Activated naive CD8-positive, alpha-beta T cell (primary cell): ENCODE data around the gene AMIGO1.
A peak's percentile ranks its signal among the peaks of the same experiment; 100 is the strongest.

Experiments used
- H3K27ac Mint-ChIP-seq: one replicate; pipeline ENCODE4 v1.8.0; 2021; ENCODE audit warnings: mixed read lengths
- H3K27me3 Mint-ChIP-seq: one replicate; pipeline ENCODE4 v1.8.0; 2021; ENCODE audit warnings: mixed read lengths
- H3K36me3 Mint-ChIP-seq: one replicate; pipeline ENCODE4 v1.8.0; 2021; ENCODE audit warnings: mixed read lengths
- H3K4me1 Mint-ChIP-seq: one replicate; pipeline ENCODE4 v1.8.0; 2021; ENCODE audit warnings: low read depth, mixed read lengths
- H3K4me3 Mint-ChIP-seq: one replicate; pipeline ENCODE4 v1.8.0; 2021; ENCODE audit warnings: mild to moderate bottlenecking, mixed read lengths
- H3K9me3 Mint-ChIP-seq: one replicate; pipeline ENCODE4 v1.8.0; 2021; ENCODE audit warnings: low read depth, mixed read lengths

AMIGO1 gene

DNA sequence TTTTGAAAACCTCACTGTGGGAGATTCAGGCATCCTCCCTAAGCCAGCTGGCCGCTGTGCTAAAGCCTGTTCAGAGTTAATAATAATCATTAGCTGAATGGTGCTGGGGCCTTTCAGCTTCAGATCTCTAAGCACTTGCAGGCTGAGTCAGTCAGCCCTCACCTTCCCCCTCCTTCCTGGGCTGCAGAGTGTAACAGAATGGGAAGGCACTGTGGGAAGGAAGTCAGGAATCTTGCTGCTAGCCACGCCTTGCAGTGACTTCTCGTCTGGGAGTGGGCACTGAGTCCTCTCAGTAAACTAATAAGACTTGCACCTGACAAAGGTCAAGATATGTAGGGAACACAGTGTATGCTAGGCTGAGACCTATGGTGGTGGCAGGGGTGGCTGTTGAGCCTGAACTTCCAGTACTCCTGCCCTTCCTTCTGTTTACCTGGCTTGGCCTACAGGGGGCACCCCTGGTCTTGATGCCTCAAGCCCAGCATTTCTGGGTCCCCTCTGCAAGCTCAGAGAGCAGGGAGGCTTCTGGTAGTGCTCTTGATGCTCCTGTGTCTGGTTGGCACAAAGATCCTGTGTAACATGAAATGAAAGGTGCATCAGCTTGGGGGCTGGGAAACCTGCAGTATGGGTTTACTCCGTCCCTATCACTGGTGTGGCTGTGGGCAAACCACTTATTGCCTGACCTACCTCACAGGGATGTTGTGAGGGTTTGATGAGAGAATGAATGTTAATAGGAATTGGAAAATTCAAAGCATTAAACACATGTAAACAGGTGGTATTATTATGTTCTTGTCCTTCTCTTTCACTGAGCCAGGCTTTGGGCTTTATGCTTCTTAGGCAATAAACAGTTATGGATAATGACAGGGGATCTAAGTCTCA, 9.6 kb downstream of the AMIGO1 start:
- Mint-ChIP-seq H3K4me1 (peaks cover 96% of the 10 kb centered on the region), H3K27me3 (no peaks in the 10 kb centered on the region), H3K9me3 (no peaks in the 10 kb centered on the region), H3K4me3 (peak overlapping the region; percentile 54), H3K36me3 (no peaks in the 10 kb centered on the region), H3K27ac (peak overlapping the region; percentile 86)

DNA sequence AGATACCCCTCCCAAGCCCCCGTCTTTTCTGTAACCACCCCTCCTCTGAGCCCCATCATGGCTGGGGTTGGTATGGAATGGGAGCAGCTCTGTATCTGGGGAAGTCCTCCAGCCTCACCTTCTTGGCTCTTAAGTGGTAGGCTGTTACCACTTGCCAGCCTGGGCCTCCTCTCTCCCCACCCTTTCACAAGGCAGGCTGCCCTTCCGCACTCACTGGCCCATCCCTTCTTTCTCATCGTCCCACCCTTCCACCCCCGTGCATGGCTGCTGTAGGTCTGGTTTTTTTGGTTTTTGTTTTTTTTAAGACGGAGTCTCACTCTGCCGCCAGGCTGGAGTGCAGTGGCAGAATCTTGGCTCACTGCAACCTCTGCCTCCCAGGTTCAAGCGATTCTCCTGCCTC, 10.4 kb downstream of the AMIGO1 start:
- H3K36me3 Mint-ChIP-seq, result no peaks in the 10 kb centered on the region
- H3K4me1 Mint-ChIP-seq, result peaks cover 97% of the 10 kb centered on the region
- H3K27ac Mint-ChIP-seq, result peak overlapping the region; percentile 86
- H3K9me3 Mint-ChIP-seq, result no peaks in the 10 kb centered on the region
- peak overlapping the region; percentile 52 for H3K4me3 Mint-ChIP-seq
- no peaks in the 10 kb centered on the region for H3K27me3 Mint-ChIP-seq

DNA sequence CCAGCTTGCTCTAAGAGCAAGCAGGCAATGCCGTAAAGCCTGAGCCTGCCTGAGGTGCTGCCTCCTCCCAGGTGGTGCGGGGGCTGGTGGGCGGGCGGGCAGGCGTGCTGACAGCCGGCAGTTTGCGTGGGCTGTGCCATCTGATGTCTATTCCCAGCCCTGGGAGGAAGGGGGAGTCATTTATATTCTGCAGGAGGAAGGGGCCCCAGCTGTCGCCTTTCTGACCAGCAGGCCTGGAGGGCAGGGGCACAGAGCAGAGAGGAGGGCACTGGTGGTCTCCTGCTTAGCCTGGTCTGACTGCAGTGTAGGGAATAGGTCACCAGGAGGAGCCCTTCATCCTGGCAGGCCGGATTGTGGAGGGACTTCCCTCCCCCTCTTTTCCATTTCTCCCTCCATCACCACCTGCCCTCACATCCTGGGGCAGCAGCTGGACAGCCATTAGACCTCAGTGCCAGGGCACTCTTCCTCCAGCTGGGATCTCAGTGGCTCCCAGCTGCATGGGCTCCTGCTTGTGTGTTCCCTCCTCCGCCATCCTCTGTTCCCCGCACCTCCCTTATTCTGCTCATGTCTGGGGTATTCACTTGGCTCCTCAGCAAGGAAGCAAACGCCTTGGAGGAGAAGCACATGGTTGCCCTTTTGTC, 11.2 kb downstream of the AMIGO1 start:
- Mint-ChIP-seq H3K36me3 (no peaks in the 10 kb centered on the region), H3K4me1 (peaks cover 97% of the 10 kb centered on the region), H3K4me3 (peak overlapping the region; percentile 44), H3K27ac (peak overlapping the region; percentile 69), H3K9me3 (no peaks in the 10 kb centered on the region), H3K27me3 (no peaks in the 10 kb centered on the region)

DNA sequence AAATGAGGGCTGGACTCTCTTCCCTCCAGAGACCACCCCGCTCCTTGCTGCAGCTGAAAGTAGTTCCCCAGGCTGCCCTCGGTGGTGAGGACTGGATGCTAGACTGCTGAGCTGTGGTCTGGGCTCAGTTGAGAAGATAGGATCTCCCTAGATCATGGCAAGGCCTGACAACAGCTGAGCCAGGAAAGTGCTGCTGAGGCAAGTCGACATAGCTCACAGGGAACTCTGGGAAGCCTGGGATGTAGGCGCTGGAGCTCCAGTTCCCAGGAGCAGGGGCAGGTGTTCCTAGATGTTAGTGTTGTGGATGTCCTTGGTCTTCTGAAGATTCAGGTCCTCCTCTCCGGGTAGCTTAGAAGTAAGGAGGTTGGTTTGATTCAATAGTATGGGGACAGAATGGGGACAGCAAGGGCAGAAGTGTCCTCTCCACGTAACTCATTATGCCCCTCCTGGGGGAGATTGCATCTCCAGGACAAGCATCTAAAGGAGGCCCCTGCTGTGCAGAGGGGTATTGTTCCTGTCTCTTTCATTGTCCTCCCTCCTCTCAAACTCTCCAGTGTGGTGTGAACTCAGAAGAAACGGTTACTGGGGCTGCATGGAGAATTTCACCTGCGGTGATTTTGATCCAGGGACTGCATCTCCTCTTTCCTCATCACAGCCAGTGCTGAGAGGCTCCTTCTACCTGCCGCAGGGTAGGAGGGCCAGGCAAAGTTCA, 11.9 kb downstream of the AMIGO1 start:
- Mint-ChIP-seq H3K27me3 (no peaks in the 10 kb centered on the region), H3K36me3 (no peaks in the 10 kb centered on the region), H3K9me3 (no peaks in the 10 kb centered on the region), H3K4me3 (peak overlapping the region; percentile 44), H3K27ac (peak overlapping the region; percentile 69), H3K4me1 (peaks cover 93% of the 10 kb centered on the region)

DNA sequence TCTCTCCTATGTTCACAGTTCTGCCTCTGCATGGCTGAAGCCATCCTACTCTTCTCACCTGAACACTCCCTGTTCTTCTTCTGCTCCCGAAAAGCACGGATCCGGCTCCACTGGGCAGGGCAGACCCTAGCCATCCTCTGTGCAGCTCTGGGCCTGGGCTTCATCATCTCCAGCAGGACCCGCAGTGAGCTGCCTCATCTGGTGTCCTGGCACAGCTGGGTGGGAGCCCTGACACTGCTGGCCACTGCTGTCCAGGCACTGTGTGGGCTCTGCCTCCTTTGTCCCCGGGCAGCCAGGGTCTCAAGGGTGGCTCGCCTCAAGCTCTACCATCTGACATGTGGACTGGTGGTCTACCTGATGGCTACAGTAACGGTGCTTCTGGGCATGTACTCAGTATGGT, 13.8 kb downstream of the AMIGO1 start:
- H3K27me3 Mint-ChIP-seq, result no peaks in the 10 kb centered on the region
- no peaks in the 10 kb centered on the region for H3K36me3 Mint-ChIP-seq
- H3K9me3 Mint-ChIP-seq, result no peaks in the 10 kb centered on the region
- H3K4me3 Mint-ChIP-seq, result peak overlapping the region; percentile 95
- peaks cover 75% of the 10 kb centered on the region for H3K4me1 Mint-ChIP-seq
- no peak overlapping the region for H3K27ac Mint-ChIP-seq

DNA sequence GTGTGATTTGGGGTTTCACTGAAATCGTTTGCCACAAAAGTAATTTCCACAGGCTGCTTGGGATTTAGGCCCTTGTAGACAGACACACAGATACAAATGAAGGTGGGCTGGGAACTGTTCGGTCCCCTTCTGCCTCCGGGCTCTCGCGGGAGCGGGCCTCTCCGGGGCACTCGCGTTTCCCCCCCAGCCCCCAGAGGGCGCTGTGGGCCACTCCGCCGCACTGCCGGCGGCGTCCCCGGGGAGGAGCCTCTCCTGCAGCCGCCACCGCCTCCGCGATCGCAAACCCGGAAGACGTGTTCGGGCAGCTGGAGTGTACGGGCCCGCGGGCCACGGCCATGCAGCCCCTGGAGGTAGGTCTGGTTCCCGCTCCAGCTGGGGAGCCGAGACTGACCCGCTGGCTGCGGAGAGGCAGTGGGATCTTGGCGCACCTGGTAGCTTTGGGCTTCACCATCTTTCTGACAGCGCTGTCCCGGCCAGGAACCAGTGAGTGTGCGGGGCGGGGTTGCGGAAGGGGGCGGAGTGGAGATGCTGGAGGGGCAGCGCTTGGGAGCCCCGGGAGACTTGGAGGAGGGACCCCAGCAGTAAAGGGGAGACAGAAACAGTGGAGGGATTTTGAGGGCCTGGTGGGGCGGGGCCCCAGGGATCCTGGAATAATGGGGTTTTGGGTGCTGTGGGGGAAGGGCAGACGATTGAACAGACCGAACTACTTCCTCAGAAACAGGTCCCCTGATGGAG, 15.6 kb downstream of the AMIGO1 start, which contains the start of gene CYB561D1:
TSS of gene CYB561D1 (plus strand) at position 290 of the 735 bp plus-strand sequence. CDS start at position 336, 46 bp downstream.
- no peaks in the 10 kb centered on the region for H3K36me3 Mint-ChIP-seq
- peaks cover 59% of the 10 kb centered on the region for H3K4me1 Mint-ChIP-seq
- peak within 1 kb of the TSS; percentile 95 for H3K4me3 Mint-ChIP-seq
- no peaks in the 10 kb centered on the region for H3K27me3 Mint-ChIP-seq
- H3K9me3 Mint-ChIP-seq, result no peaks in the 10 kb centered on the region
- peak within 1 kb of the TSS; percentile 87 for H3K27ac Mint-ChIP-seq

DNA sequence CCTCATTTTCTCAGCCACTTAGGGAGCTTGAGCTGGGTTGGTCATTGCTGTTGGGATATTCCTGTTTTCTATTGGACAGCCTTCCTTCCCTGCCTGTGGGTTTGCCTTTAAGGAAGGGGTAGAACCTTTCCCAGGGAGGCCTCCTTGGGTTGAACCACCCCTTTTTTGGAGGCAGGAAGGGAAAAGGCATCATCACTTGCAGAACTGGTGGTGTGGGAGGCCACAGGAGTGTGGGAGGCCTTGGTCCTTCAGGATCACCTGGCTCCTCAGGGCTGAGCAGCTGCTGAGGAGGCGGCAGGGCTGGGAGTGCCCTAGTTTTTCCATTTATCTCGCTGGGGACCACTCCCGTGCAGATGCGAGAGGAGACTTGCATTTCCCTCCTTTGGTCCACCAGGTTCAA, 16.3 kb downstream of the AMIGO1 start:
- no peaks in the 10 kb centered on the region for H3K9me3 Mint-ChIP-seq
- H3K4me1 Mint-ChIP-seq, result peaks cover 52% of the 10 kb centered on the region
- H3K4me3 Mint-ChIP-seq, result peak overlapping the region; percentile 95
- no peak overlapping the region for H3K27ac Mint-ChIP-seq
- H3K36me3 Mint-ChIP-seq, result no peaks in the 10 kb centered on the region
- H3K27me3 Mint-ChIP-seq, result no peaks in the 10 kb centered on the region

DNA sequence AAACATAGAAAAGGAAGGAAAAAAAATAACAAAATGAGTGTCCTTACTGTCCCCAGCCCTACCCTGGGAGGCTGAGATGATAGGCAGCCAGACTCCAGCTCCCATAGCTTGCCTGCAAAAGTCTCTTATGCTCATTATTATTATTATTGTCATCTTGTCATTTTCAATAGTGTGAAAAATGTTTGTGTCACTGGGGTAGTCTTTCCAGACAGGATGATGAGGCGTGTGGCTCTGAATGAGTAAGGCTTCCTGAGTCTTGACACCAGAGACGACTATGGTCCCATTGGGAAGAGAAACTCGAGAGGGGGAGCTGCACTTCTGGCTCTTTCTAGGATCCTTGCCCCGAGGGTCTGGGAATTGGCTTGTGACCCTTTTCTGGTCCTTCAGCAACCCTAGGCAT, 16.7 kb downstream of the AMIGO1 start:
- Mint-ChIP-seq H3K4me1 (peaks cover 47% of the 10 kb centered on the region), H3K27me3 (no peaks in the 10 kb centered on the region), H3K9me3 (no peaks in the 10 kb centered on the region), H3K36me3 (no peaks in the 10 kb centered on the region), H3K4me3 (peak overlapping the region; percentile 23), H3K27ac (no peak overlapping the region)

DNA sequence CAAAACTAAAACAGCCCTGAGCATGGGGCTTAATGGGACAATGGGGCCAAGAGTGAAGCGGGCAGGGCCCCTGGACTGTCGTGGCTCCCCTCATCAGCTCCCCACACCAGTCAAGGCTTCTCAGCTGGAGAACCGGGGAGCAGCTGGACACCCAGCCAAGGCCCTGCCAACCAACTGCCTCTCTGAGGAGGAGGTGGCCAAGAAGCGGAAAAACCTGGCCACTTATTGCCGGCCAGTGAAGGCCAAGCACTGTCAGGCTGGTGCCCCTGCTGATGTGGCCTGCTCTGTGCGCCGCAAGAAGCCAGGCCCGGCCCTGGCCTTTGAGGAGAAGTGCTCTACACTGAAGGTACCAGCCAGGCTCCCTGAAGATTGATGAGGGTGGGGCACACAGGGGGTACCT, 18.2 kb downstream of the AMIGO1 start:
- Mint-ChIP-seq H3K36me3 (no peaks in the 10 kb centered on the region), H3K27ac (no peak overlapping the region), H3K9me3 (no peaks in the 10 kb centered on the region), H3K27me3 (no peaks in the 10 kb centered on the region), H3K4me3 (no peak overlapping the region), H3K4me1 (peaks cover 36% of the 10 kb centered on the region)

DNA sequence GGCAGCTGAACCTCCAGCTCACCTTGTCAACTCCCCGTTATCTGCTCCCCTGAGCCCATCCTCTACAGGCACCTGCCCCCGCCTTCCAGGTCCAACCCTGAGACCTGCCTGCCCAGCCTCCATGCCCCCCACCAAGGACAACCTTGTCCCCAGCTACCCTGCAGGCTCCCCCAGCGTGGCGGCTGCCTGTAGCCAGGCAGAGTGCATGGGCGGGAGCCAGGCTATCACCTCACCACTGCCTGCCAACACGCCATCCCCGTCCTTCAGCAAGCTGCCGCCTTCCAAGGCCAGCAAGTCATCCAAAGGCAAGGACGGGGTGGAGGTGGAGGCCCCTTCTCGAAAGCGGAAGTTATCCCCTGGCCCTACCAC, 18.6 kb downstream of the AMIGO1 start:
- Mint-ChIP-seq H3K36me3 (no peaks in the 10 kb centered on the region), H3K4me1 (peaks cover 32% of the 10 kb centered on the region), H3K27ac (no peak overlapping the region), H3K27me3 (no peaks in the 10 kb centered on the region), H3K4me3 (no peak overlapping the region), H3K9me3 (no peaks in the 10 kb centered on the region)

DNA sequence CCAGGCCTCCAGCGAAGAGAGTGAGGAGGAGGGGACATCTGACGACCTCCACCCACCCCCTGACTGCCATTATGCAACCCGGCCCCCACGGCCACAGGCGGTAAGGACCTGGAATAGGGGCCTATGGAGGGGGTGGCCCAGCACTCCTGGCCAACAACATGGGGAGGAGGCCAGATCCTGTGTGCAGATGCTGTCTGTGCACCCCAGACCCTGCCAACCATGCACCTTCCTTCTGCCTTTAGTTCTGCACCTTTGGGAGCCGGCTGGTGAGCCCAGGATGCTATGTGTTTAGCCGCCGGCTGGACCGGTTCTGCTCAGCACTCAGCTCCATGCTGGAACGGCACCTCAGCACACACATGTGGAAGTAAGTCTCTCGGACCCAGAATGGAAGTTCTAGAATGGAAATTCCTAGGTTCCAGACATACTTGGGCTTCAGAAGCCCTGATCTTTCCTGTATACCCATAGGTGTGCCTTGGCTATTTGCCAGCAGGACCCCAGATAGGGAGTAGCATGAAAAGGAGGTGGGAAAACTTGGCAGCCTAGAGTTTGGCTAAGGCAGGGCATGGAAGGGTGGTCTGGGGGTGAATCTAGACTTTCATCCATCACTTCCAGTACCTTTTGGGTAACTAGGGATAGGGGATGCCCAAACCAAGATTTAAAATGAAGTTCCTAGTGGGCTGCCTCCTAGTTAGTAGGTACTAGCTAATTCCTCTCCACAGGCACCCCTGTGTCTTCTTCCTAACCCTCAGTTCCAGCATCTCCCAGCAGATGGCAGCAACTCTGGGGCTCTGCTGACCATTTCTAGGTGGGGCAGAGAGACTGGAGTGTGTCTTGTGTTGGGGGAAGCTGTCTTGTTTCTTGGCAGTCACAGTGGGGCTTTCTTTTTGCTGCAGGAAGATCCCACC, 19.2 kb downstream of the AMIGO1 start:
- no peaks in the 10 kb centered on the region for H3K27me3 Mint-ChIP-seq
- H3K27ac Mint-ChIP-seq, result no peak overlapping the region
- H3K9me3 Mint-ChIP-seq, result no peaks in the 10 kb centered on the region

DNA sequence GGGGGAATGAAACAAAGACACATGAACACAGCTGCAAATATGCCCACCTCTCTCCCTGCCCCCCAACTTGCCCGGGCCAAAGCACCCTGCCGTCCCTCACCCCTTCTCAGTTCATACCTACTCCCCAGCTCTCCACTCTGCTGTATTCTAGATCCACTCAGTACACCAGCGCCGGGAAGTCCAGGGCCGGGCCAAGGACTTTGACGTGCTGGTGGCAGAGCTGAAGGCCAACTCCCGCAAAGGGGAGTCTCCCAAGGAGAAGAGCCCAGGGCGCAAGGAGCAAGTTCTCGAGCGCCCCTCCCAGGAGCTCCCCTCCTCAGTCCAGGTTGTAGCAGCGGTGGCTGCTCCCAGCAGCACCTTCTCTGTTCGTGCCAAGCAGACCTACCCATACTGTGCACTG, 20.8 kb downstream of the AMIGO1 start:
- H3K27me3 Mint-ChIP-seq, result no peaks in the 10 kb centered on the region
- H3K4me1 Mint-ChIP-seq, result peaks cover 28% of the 10 kb centered on the region
- H3K36me3 Mint-ChIP-seq, result no peaks in the 10 kb centered on the region
- no peaks in the 10 kb centered on the region for H3K9me3 Mint-ChIP-seq
- no peak overlapping the region for H3K4me3 Mint-ChIP-seq
- no peak overlapping the region for H3K27ac Mint-ChIP-seq

More for the DNA sequence above, 19.2 kb downstream of the AMIGO1 start:
- Mint-ChIP-seq H3K4me1 (peaks cover 30% of the 10 kb centered on the region), H3K36me3 (no peaks in the 10 kb centered on the region), H3K4me3 (no peak overlapping the region)

DNA sequence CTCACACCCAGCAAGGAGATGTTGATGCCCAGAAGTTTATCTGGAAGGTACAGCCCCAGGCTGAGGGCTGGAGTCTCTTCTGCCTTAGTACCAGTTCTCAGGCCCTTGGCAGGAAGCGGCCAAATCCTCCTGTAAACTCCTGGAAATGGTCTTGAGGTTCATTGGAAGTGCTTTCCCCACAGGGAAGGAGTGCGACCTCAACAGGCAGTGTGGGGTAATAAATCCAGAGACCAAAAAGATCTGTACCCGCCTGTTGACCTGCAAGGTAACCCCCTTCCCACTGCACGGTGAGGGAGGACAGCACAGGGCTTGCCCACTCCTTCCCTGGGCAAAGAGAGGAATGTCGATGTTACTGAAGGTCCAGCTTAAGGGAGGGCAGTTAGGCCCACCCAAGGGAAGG, 21.3 kb downstream of the AMIGO1 start:
- H3K4me1 Mint-ChIP-seq, result peaks cover 28% of the 10 kb centered on the region
- no peak overlapping the region for H3K4me3 Mint-ChIP-seq
- no peaks in the 10 kb centered on the region for H3K27me3 Mint-ChIP-seq
- H3K9me3 Mint-ChIP-seq, result no peaks in the 10 kb centered on the region
- no peaks in the 10 kb centered on the region for H3K36me3 Mint-ChIP-seq
- H3K27ac Mint-ChIP-seq, result no peak overlapping the region

DNA sequence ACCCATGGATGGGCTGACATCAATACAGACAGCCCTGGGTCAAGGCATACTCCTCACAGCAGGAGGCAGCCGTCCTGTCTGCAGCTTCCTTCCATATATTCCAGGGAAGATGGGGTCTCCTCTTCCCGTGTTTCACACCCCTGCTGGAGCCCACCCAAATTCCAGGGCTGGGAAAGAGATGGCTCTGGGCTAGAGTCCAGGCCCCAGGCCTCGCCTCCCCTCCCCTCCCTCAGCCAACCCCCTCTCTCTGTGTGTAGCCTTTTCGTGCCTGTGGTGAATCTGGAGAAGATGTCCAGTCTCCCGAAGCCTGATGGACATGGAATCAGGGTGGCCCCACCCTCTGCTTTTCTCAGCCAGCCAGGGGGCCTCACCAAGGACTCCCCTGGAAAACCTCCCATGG, 22.3 kb downstream of the AMIGO1 start:
- Mint-ChIP-seq H3K4me1 (peaks cover 35% of the 10 kb centered on the region), H3K4me3 (no peak overlapping the region), H3K27me3 (no peaks in the 10 kb centered on the region), H3K27ac (no peak overlapping the region), H3K36me3 (no peaks in the 10 kb centered on the region), H3K9me3 (no peaks in the 10 kb centered on the region)
